GM12873 (cell line): ENCODE data around the gene COQ8A.

Experiments
- CTCF ChIP-seq: IDR thresholded peaks from 2 replicates; pipeline ENCODE4 v1.5.1; 2012; ENCODE audit warnings: low read depth, mild to moderate bottlenecking, moderate library complexity, low read length, control low read depth; ENCODE audit not compliant: insufficient read depth; ENCODE audit errors: missing control alignments

Gene COQ8A

GRCh38 chr1:226949401-226949800, 9.3 kb downstream of the COQ8A start:
- TF ChIP-seq CTCF = no peak

GRCh38 chr1:226950316-226950715, 10.2 kb downstream of the COQ8A start:
- TF ChIP-seq CTCF = no peak

- TF ChIP-seq CTCF = no peak
Measured at GRCh38 chr1:226950871-226951270, 10.8 kb downstream of the COQ8A start.

GRCh38 chr1:226951286-226952117, 11.4 kb downstream of the COQ8A start:
- no peak for TF ChIP-seq CTCF

GRCh38 chr1:226952118-226952441, 12.0 kb downstream of the COQ8A start:
- no peak for TF ChIP-seq CTCF

GRCh38 chr1:226953175-226953800, 13.2 kb downstream of the COQ8A start:
- no peak for TF ChIP-seq CTCF

GRCh38 chr1:226954337-226954736, 14.2 kb downstream of the COQ8A start:
- no peak for TF ChIP-seq CTCF
